ENCODE data around the gene MFRP.
A peak's percentile ranks its signal among the peaks of the same experiment; 100 is the strongest.

MFRP gene

GRCh38 chr11:119305556-119306372 is 40.7 kb downstream of the MFRP start:
- no peak for DNase-seq (ENCODE audit: low read depth)
- H3K4me3 ChIP-seq (ENCODE audit: low read length), result no peak overlapping the region
- no peak for TF ChIP-seq CTCF (conservative IDR thresholded peaks at IDR 0.05; ENCODE audit: low read length)

GRCh38 chr11:119303227-119303718 is 43.2 kb downstream of the MFRP start:
- TF ChIP-seq CTCF (conservative IDR thresholded peaks at IDR 0.05; ENCODE audit: low read length), result no peak
- no peak for DNase-seq (ENCODE audit: low read depth)
- H3K4me3 ChIP-seq (ENCODE audit: low read length), result no peak overlapping the region

- TF ChIP-seq CTCF (conservative IDR thresholded peaks at IDR 0.05; ENCODE audit: low read length), result no peak
- H3K4me3 ChIP-seq (ENCODE audit: low read length), result no peak overlapping the region
- no peak for DNase-seq (ENCODE audit: low read depth)
These were observed 46.1 kb downstream of the MFRP start for GRCh38 chr11:119300198-119300964.

GRCh38 chr11:119299416-119299815 is 47.1 kb downstream of the MFRP start:
- TF ChIP-seq CTCF (conservative IDR thresholded peaks at IDR 0.05; ENCODE audit: low read length), result no peak
- no peak overlapping the region for H3K4me3 ChIP-seq (ENCODE audit: low read length)
- DNase-seq (ENCODE audit: low read depth), result no peak

- H3K4me3 ChIP-seq (ENCODE audit: low read length), result no peak overlapping the region
- DNase-seq (ENCODE audit: low read depth), result peak; percentile 37
- no peak for TF ChIP-seq CTCF (conservative IDR thresholded peaks at IDR 0.05; ENCODE audit: low read length)
These were observed 47.8 kb downstream of the MFRP start for GRCh38 chr11:119298726-119299125.

- no peak for TF ChIP-seq CTCF (conservative IDR thresholded peaks at IDR 0.05; ENCODE audit: low read length)
- DNase-seq (ENCODE audit: low read depth), result no peak
- no peak overlapping the region for H3K4me3 ChIP-seq (ENCODE audit: low read length)
These were observed 48.6 kb downstream of the MFRP start for GRCh38 chr11:119297938-119298337.
